ENCODE measurements around the gene MSTN. TPM values are rescaled to one million over a fixed set of nuclear protein-coding genes. Genes with fewer than 3 reads are reported as not detected.

Gene MSTN
- total and polyA plus RNA-seq, 4 experiments from 2014 or later, result not detected

DNA sequence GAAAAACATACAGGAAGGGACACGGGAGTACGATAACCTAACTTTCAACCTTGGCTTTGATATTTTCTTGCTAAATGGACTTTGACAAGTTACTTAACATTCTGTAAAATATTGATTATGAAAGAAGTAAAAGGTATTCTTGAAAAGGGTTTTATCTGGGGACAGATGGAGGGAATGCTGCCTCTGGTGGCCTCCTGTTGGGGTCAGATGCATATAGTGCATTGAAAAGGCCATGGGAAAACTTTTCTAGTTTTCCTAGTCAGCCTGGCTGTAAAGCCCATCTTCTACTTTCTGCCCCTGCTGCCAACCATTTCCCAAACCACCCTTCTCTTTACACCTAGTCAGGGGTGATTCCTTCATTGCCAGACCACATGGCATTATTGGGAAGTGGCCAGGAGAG, 22.2 kb upstream of the MSTN start:
- no peaks in the 10 kb centered on the region for H3K4me1 ChIP-seq (ENCODE audit: insufficient read depth, low read length)
- intact Hi-C loops (cut with micrococcal nuclease), result loop anchor here (10.0 kb wide), 1 partner anchor 880 kb away; no protein-coding TSS in a partner anchor
- H3K27me3 ChIP-seq (ENCODE audit: insufficient read depth, low read length), result no peaks in the 10 kb centered on the region
- Mint-ChIP-seq H3K27me3 (peaks cover 0 to 7% of the 10 kb centered on the region in 2 donors), H3K36me3 (no peaks in the 10 kb centered on the region), H3K4me1 (no peaks in the 10 kb centered on the region), H3K27ac (no peak overlapping the region), H3K9me3 (no peaks in the 10 kb centered on the region), H3K4me3 (no peak overlapping the region)
- no peak for DNase-seq
- no peak overlapping the region for H3K27ac ChIP-seq (ENCODE audit: low read depth, low read length)
- H3K4me3 ChIP-seq (ENCODE audit: low read length in 2 of 2), result no peak overlapping the region
- no peaks in the 10 kb centered on the region for H3K36me3 ChIP-seq (ENCODE audit: insufficient read depth, low read length)
- CTCF ChIA-PET (ENCODE audit: partially characterized antibody), result no interaction called here
- POLR2A ChIA-PET (ENCODE audit: partially characterized antibody), result no interaction called here
- no peaks in the 10 kb centered on the region for H3K9me3 ChIP-seq (ENCODE audit: control insufficient read depth in 1 of 2, low read length in 2 of 2)

- ChIA-PET POLR2A (ENCODE audit: partially characterized antibody) (no interaction called here), CTCF (ENCODE audit: partially characterized antibody) (no interaction called here)
- Histone ChIP-seq H3K4me3 (ENCODE audit: low read length in 2 of 2) (no peak overlapping the region), H3K4me1 (ENCODE audit: insufficient read depth, low read length) (no peaks in the 10 kb centered on the region), H3K36me3 (ENCODE audit: insufficient read depth, low read length) (no peaks in the 10 kb centered on the region), H3K27ac (ENCODE audit: low read depth, low read length) (no peak overlapping the region), H3K27me3 (ENCODE audit: insufficient read depth, low read length) (no peaks in the 10 kb centered on the region), H3K9me3 (ENCODE audit: control insufficient read depth in 1 of 2, low read length in 2 of 2) (no peaks in the 10 kb centered on the region)
- H3K4me3 Mint-ChIP-seq, result no peak overlapping the region
- intact Hi-C loops (cut with micrococcal nuclease), result loop anchor here (10.0 kb wide), 1 partner anchor 883 kb away; no protein-coding TSS in a partner anchor
- no peaks in the 10 kb centered on the region for H3K4me1 Mint-ChIP-seq
- DNase-seq, result no peak
- no peak overlapping the region for H3K27ac Mint-ChIP-seq
- no peaks in the 10 kb centered on the region for H3K9me3 Mint-ChIP-seq
- H3K27me3 Mint-ChIP-seq, result peaks cover 7 to 11% of the 10 kb centered on the region in 2 donors
- H3K36me3 Mint-ChIP-seq, result no peaks in the 10 kb centered on the region
Measured at GRCh38 chr2:190082118-190082517, 19.6 kb upstream of the MSTN start.

DNA sequence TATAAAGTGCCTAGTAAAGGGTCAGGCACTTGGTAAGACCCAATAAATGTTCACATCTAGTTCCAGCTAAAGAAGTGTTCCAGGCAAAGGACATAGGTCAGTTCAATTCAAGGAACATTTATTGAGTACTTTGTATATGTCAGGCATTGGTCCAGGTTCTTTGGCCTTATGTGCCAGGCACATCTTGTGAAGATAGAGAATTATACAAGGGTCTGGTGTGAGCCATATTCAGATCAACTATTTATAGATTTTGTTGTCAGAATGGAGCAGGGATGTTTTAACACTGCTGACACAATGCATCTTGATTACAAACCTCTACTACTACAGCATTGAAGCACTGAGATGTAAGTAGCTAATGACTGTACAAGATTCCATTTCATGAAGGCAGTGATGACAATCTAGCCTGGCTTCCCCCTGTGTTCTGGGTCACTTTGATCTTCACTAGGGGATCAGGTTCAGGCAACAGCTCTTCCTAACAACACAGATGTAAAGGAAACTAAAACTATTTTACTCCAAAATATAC, 18.1 kb upstream of the MSTN start:
- H3K27ac ChIP-seq (ENCODE audit: low read depth, low read length), result no peak overlapping the region
- intact Hi-C loops (cut with micrococcal nuclease), result loop anchor here (10.0 kb wide), 1 partner anchor 884 kb away; no protein-coding TSS in a partner anchor
- H3K9me3 ChIP-seq (ENCODE audit: control insufficient read depth in 1 of 2, low read length in 2 of 2), result no peaks in the 10 kb centered on the region
- no peak overlapping the region for H3K4me3 Mint-ChIP-seq
- H3K27ac Mint-ChIP-seq, result no peak overlapping the region
- H3K4me1 ChIP-seq (ENCODE audit: insufficient read depth, low read length), result no peaks in the 10 kb centered on the region
- no peaks in the 10 kb centered on the region for H3K36me3 Mint-ChIP-seq
- CTCF ChIA-PET (ENCODE audit: partially characterized antibody), result interaction anchor here (1.4 kb wide), 1 partner anchor 9 kb away, joined by 3 read pairs; no protein-coding TSS in a partner anchor
- H3K27me3 Mint-ChIP-seq, result peaks cover 7 to 11% of the 10 kb centered on the region in 2 donors
- no peaks in the 10 kb centered on the region for H3K27me3 ChIP-seq (ENCODE audit: insufficient read depth, low read length)
- no peak overlapping the region for H3K4me3 ChIP-seq (ENCODE audit: low read length in 2 of 2)
- POLR2A ChIA-PET (ENCODE audit: partially characterized antibody), result no interaction called here
- H3K4me1 Mint-ChIP-seq, result no peaks in the 10 kb centered on the region
- H3K9me3 Mint-ChIP-seq, result peaks cover 0 to 5% (median 0%) of the 10 kb centered on the region in 8 donors
- DNase-seq, result no peak
- no peaks in the 10 kb centered on the region for H3K36me3 ChIP-seq (ENCODE audit: insufficient read depth, low read length)

DNA sequence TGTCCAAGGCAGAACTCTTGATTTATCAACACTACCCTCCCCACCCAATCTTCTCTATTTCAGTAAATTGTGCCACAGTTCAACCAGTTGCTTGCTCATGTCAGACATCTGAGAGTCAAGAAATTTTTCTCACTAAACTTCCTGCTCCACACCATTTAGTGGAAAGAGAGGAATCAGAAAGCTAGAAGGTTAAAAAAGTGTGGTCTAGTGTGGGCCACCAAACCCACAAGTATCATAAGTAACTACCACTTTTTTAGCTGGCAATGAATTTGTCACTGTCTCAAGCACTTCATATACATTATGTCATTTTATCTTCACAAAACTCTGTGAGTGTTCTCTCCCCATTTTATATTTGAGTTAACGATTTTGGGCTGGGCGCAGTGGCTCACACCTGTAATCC, 16.6 kb upstream of the MSTN start:
- intact Hi-C loops (cut with micrococcal nuclease), result no loop called here
- no peak overlapping the region for H3K4me3 Mint-ChIP-seq
- Histone ChIP-seq H3K36me3 (ENCODE audit: insufficient read depth, low read length) (no peaks in the 10 kb centered on the region), H3K4me3 (ENCODE audit: low read length in 2 of 2) (no peak overlapping the region), H3K27ac (ENCODE audit: low read depth, low read length) (no peak overlapping the region), H3K9me3 (ENCODE audit: control insufficient read depth in 1 of 2, low read length in 2 of 2) (no peaks in the 10 kb centered on the region), H3K27me3 (ENCODE audit: insufficient read depth, low read length) (no peaks in the 10 kb centered on the region), H3K4me1 (ENCODE audit: insufficient read depth, low read length) (no peaks in the 10 kb centered on the region)
- H3K36me3 Mint-ChIP-seq, result no peaks in the 10 kb centered on the region
- peaks cover 7 to 11% of the 10 kb centered on the region in 2 donors for H3K27me3 Mint-ChIP-seq
- POLR2A ChIA-PET (ENCODE audit: partially characterized antibody), result no interaction called here
- DNase-seq, result no peak
- peaks cover 0 to 5% (median 0%) of the 10 kb centered on the region in 8 donors for H3K9me3 Mint-ChIP-seq
- H3K27ac Mint-ChIP-seq, result no peak overlapping the region
- no peaks in the 10 kb centered on the region for H3K4me1 Mint-ChIP-seq
- CTCF ChIA-PET (ENCODE audit: partially characterized antibody), result interaction anchor here (1.2 kb wide), 1 partner anchor 10 kb away, joined by 4 read pairs; no protein-coding TSS in a partner anchor

- ChIA-PET CTCF (ENCODE audit: partially characterized antibody) (interaction anchor here (0.6 kb wide), 1 partner anchor 1551 kb away, joined by 3 read pairs; no protein-coding TSS in a partner anchor), POLR2A (ENCODE audit: partially characterized antibody) (no interaction called here)
- no peak overlapping the region for H3K4me3 ChIP-seq (ENCODE audit: low read length in 2 of 2)
- H3K9me3 ChIP-seq (ENCODE audit: control insufficient read depth in 1 of 2, low read length in 2 of 2), result no peaks in the 10 kb centered on the region
- no peaks in the 10 kb centered on the region for H3K36me3 ChIP-seq (ENCODE audit: insufficient read depth, low read length)
- H3K4me1 Mint-ChIP-seq, result no peaks in the 10 kb centered on the region
- no peak overlapping the region for H3K27ac Mint-ChIP-seq
- no peak overlapping the region for H3K4me3 Mint-ChIP-seq
- H3K27me3 Mint-ChIP-seq, result peaks cover 7% of the 10 kb centered on the region in 2 donors
- H3K9me3 Mint-ChIP-seq, result peaks cover 0 to 5% (median 0%) of the 10 kb centered on the region in 8 donors
- no peaks in the 10 kb centered on the region for H3K4me1 ChIP-seq (ENCODE audit: insufficient read depth, low read length)
- H3K27ac ChIP-seq (ENCODE audit: low read depth, low read length), result no peak overlapping the region
- H3K36me3 Mint-ChIP-seq, result no peaks in the 10 kb centered on the region
- no peaks in the 10 kb centered on the region for H3K27me3 ChIP-seq (ENCODE audit: insufficient read depth, low read length)
- no peak for DNase-seq
- intact Hi-C loops (cut with micrococcal nuclease), result no loop called here
Measured at GRCh38 chr2:190075623-190076022, 13.1 kb upstream of the MSTN start.

DNA sequence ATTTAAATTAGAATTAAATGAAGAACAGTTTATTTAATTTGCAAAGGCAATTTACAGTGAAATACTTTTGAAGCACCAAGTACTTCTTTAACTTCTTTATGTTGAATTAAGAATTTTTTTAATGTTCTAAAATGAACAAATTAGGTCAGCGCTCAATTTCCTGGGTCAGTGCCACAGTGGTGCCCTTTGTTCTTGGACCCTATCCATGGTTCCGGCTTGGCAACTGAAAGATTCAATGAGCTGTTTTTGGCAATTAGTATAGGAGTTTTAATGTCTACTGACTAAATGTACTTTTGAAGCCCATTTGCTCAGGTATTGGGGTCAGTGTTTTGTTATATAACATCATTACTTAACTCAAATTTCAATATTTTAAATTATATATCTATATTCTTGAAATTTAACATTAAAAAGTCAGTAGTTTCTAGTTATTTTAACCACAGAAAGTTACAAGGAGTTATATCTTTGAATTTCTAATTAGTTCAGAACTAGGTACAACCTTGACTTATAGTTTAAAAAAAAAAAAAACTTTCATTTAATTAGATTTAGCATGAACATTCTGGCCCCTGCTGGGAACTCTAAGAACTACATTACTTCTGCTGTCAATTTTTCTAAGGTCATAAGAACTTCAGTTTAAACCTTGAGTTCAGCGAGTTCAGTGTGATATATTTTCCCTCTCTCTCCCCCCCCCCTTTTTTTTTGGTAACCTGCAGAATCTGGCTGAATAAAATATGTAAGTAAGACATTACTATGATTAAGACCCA, 7.6 kb upstream of the MSTN start:
- Histone ChIP-seq H3K36me3 (ENCODE audit: insufficient read depth, low read length) (no peaks in the 10 kb centered on the region), H3K4me1 (ENCODE audit: insufficient read depth, low read length) (no peaks in the 10 kb centered on the region), H3K9me3 (ENCODE audit: control insufficient read depth in 1 of 2, low read length in 2 of 2) (no peaks in the 10 kb centered on the region), H3K27me3 (ENCODE audit: insufficient read depth, low read length) (no peaks in the 10 kb centered on the region), H3K4me3 (ENCODE audit: low read length in 2 of 2) (no peak overlapping the region), H3K27ac (ENCODE audit: low read depth, low read length) (no peak overlapping the region)
- no peak overlapping the region for H3K27ac Mint-ChIP-seq
- H3K36me3 Mint-ChIP-seq, result no peaks in the 10 kb centered on the region
- ChIA-PET POLR2A (ENCODE audit: partially characterized antibody) (no interaction called here), CTCF (ENCODE audit: partially characterized antibody) (interaction anchor here (0.9 to 3.6 kb wide), 3 partner anchors 308 to 320 kb away, joined by 3 to 13 read pairs (median 4); partner anchors contain the start of gene OSGEPL1)
- H3K4me3 Mint-ChIP-seq, result no peak overlapping the region
- intact Hi-C loops (cut with micrococcal nuclease), result loop anchor here (1.0 kb wide), 1 partner anchor 409 kb away; the partner anchor contains the start of gene ASNSD1
- H3K27me3 Mint-ChIP-seq, result peaks cover 0 to 6% of the 10 kb centered on the region in 2 donors
- H3K9me3 Mint-ChIP-seq, result peaks cover 0 to 2% (median 0%) of the 10 kb centered on the region in 8 donors
- H3K4me1 Mint-ChIP-seq, result no peaks in the 10 kb centered on the region
- DNase-seq, result peak in 4 of 5 donors; percentile 28 to 35 (median 32)

DNA sequence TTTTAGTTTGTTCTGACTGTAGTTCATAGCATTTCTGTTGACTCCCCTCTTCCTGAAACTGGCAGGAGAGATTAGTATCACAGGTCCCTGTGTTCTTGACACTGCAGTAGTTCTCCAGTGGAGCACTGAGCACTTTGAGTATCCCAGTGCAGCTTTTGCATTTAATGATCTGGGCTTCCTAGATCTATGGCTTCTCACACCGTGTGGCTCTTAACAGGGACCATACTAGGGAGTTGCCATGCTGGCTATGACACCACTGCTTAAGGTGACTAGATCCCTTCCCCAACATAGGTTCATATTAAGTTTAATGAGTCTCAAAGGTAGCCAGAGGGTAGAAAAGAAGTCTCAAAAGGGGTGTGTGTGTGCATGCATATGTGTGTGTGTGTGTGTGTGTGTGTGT, 6.2 kb upstream of the MSTN start:
- intact Hi-C loops (cut with micrococcal nuclease), result no loop called here
- CTCF ChIA-PET (ENCODE audit: partially characterized antibody), result no interaction called here

More for the DNA sequence above, 6.2 kb upstream of the MSTN start:
- Mint-ChIP-seq H3K27me3 (peaks cover 0 to 6% of the 10 kb centered on the region in 2 donors), H3K27ac (peak overlapping the region in 1 of 7 donors; percentile 44), H3K4me3 (no peak overlapping the region), H3K4me1 (no peaks in the 10 kb centered on the region), H3K9me3 (peaks cover 0 to 2% (median 0%) of the 10 kb centered on the region in 8 donors), H3K36me3 (no peaks in the 10 kb centered on the region)
- H3K9me3 ChIP-seq (ENCODE audit: control insufficient read depth in 1 of 2, low read length in 2 of 2), result no peaks in the 10 kb centered on the region
- no peak for DNase-seq
- H3K4me3 ChIP-seq (ENCODE audit: low read length in 2 of 2), result no peak overlapping the region
- no peak overlapping the region for H3K27ac ChIP-seq (ENCODE audit: low read depth, low read length)
- no peaks in the 10 kb centered on the region for H3K36me3 ChIP-seq (ENCODE audit: insufficient read depth, low read length)
- no peaks in the 10 kb centered on the region for H3K4me1 ChIP-seq (ENCODE audit: insufficient read depth, low read length)
- no peaks in the 10 kb centered on the region for H3K27me3 ChIP-seq (ENCODE audit: insufficient read depth, low read length)
- POLR2A ChIA-PET (ENCODE audit: partially characterized antibody), result no interaction called here
